Pons (tissue), 1 donor: ENCODE measurements around the gene KHSRP.
"Not testable (repeated sequence)": the region's sequence is repeated elsewhere in the genome, so short reads cannot be mapped to it uniquely, and the experiment has no call there.

ENCODE experiments used
- DNase-seq: peaks from one replicate; pipeline ENCODE4 v3.0.0-alpha.2; 2016; ENCODE audit warnings: low spot score

Gene KHSRP

DNA sequence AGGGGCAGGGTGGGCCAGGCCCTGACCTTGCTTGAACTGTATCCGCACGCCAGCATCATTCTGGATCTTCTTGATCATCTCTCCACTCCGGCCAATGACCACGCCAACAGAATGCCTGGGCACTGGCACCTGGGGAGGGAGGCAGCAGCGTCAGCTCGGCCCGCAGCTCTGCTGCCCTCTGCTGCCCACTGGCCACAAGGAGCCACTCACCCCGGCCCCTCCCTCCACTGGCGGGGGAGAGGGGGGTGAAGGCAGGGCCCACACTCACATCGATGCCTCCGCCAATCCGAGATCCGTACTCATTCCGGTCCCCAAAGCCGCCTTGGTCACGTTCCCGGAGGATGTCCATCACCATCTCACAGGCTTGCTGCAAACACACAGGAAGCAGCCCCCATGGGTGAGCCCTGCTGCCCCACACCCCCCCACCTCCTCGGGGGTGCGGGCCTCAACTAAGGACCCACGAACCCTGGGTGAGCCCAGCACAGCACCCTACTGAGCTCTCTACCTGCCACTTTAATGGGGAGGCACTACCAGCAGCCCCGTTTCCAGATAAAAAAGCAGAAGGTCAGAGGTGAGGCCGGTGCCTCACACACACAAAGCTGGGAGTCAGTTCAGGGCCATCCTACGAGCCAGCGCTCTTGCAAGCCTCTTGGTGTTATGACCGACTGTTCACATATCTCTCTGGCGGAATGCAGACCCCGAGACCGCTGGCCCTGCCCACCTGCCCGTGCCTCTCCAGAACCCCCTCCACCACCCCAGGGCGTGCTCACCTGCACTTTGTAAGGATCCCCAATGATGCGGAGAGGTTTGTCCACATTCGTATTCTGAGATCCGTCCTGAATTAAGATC, 6.7 kb downstream of the KHSRP start:
- DNase-seq = peak; percentile 40

DNA sequence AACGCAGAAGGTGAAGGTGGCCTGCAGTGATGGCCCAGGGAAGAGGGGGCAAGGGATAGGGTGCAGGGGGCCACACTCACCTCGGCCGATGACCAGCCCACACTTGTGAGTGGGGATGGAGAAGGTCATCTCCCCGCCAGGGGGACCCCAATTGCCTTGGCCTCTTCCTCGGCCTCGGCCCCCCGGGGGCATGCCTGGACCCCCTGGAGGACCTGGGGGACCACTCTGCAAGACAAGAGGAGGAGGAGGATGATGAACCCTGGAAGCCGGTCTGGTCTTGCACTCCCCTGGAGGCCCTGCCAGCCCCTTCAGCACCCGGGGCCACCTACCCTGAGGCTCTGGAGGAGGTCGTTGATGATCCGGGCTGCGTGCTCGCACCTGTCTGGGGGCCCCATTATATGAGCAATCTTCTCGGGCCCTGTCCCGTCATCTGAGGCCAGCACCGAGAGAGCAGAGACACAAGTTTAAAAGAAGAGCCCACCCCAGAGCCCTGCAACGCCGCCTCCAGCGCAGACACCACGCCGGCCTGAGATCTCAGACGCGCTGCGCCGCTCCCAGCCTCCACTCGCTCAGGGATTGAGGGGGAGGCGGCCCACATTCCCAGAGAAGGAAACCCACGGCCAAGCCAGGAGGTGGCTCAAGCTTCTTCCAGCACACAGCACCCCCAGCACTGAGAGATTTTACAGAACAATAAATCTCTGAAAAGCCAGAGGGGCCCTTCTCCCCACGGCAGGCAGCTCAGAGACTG, 7.8 kb downstream of the KHSRP start:
- no peak for DNase-seq

DNA sequence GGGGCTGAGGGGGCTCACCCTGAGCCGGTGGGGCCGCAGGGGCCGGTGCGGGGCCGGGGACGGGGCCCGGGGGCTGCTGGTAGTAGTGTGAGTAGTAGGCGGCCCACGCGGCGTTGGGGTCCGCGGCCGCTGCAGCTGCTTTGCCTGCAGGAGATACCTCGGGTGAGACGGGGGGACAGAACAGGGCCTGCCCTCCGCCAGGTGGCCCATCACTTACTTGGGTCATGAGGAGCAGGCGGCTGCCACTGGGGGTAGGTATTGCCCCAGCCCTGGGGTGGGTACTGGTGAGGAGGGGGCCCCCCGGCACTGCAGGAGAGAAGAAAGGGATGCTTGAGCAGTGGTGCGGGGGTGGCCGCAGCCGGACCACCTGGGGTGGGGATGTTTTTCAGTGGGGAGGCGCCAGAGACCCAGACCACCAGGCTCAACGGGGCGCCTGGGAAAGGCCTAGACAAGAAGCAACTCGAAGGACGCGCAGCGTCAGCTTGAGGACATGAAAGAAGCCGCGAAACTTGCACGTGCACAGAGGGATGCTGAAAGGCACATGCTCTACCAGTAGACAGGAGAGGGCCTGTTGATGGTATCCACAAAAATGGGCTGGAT, 8.9 kb downstream of the KHSRP start:
- no peak for DNase-seq

DNA sequence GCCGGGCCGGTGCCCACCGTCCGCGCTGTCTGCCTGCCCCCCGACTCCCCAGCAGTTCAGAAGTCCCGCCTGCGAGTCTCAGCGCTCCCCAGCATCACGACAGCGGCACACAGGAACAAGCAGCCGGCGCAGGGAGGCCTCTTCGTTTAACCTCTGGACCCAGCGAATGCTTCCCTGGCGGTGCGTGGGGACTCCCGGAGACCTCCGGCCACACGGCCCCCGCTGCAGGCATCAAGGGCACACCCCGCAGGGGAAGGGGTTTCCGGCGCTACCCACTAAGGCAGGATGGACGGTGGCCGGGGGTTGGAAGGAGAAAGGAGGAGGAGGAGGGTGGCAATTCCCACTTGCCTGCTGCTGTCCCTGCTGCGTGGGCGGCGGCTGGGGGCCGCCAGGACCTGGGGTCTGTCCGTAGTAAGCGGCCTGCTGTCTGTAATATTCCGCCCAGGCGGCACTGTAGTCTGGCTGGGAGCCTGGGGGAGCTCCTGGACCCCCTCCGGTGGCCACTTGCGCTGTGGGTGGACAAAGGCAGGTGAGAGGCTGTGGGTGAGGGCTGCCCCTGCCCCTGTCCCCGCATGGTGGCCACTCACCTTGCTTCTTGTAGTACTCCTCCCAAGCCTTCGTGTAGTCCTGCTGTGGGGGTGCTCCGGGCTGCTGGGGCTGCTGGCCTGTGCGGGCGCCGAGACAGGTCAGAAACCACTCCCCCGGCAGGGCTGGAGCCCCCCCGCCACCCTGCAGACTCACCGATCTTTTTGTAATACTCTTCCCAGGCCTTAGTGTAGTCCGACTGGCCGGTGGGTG, 9.6 kb downstream of the KHSRP start:
- DNase-seq = no peak

DNA sequence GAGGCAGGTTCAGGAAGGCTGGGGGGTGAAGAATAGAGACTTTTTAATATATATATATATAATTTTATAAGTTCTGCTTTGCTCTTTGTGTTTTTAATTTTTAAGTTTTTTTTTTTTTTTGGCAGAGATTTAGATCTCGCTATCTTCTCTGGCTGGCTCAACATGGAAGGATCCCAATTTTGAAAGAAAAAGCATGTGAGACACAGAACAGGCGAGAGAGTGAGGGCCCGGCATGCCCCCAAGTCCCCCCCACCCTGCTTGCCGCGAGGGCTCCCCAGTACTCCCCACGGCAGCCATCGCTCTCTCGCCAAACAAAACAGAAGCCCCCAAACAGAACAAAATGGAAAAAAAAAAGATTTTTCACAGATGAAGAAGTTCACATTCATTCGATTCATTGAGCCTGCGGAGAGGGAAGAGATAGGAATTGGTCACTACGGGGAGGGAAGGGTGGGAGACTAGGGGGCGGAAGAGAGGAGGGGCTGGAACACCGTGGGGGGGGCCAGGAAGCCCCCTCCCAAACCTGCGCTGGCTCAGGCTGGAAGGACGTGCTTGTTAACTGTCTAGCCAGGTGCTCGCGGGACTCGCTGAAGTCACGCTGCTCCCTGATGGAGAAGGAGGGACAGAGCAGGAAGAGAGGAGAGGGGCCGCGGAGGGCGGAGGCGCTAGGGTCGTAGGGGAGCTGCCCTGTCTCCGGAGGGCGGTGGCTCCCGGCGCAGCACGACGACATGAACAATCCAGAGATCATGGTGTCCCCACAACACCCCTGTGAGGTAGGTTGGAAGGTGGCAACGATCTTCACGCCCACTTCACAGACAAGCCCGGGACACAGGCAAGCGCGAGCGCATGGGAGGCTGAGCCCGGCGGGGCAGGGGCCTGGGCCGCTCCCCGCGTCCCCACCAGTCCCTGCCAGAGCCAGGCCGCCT, 10.6 kb downstream of the KHSRP start:
- DNase-seq = no peak

DNA sequence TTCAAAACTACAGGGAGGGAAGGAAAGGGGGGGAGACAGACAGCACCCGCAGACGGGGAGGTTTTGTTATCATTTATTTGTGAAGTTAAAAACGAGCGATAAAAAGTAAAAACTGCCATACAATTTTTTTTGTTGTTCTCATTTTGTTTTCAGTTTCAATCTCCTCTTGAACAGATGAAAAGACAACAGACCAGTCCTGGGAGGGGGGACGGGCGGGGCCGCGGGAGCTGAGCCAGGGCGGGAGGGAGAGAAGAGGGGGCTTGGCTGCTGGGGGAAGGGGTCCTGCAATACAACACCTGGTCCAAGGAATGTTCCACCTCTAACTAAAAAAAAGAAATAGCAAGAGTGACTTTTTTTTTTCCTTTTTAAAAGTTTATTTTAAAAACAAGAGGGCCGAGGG, 11.3 kb downstream of the KHSRP start:
- DNase-seq = no peak

DNA sequence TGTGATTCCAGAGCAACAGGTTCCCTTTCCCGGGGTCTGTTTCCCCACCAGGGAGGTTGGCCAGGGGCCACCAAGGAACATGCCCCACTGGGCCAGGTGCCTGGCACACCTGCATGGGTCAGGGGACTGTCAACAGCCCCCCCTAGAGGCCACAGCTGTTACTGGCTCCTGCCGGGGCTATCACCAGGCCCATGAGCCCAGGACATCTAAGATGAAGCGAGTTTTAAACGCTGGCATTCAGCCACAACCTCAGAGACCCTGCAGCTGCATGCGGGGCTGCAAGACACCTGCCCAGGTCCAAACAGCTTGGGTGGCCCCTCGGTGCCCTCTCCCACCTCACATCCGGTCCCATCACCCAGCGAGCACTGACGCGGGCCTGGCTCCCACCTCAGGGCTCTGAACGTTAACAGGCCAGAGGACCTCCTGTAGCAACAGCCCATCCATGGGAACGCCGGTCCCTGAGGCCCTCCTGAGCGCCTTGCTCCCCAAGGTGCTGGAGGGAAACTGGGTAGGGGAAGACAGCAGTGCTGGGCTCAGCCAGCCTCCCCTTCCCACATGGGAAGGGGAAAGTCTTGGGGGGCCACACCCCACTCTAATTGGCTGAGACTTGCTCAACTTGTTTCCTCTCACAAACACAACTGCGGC, 12.0 kb downstream of the KHSRP start:
- DNase-seq = no peak

DNA sequence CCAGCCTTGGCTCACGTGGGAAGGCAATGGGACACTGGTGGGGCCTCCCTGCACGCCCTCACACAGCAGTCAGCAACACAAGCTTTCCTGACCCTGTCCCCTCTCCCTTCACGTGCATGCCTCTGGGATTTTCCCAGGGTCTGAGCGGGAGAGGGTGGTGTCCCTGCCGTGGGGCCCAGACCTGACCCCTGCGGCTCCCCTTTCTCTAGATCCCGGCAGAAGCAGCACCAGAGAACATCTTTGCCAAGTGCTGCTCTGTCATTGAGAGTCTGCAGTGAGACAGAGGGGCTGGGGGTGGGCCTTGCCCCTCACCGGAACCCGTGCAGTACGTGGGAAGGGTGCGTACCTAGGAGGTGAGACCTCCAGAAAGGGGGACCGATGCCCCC, 12.6 kb downstream of the KHSRP start:
- no peak for DNase-seq

DNA sequence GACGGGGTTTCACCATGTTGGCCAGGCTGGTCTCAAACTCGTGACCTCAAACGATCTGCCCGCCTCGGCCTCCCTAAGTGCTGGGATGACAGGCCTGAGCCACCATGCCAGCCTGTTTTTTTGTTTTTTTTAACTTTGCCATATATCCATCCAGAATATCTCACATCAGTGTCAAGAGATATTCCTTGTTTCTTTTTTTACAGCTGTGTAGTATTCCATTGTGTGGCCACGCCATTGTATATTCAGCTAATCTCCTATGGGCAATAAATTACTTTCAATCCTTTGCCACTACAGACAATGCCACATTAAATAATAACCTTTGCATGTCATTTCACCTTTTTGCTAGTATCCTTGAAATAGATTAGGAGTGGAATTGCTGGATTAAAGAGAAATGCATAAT, 15.3 kb downstream of the KHSRP start:
- no peak for DNase-seq

DNA sequence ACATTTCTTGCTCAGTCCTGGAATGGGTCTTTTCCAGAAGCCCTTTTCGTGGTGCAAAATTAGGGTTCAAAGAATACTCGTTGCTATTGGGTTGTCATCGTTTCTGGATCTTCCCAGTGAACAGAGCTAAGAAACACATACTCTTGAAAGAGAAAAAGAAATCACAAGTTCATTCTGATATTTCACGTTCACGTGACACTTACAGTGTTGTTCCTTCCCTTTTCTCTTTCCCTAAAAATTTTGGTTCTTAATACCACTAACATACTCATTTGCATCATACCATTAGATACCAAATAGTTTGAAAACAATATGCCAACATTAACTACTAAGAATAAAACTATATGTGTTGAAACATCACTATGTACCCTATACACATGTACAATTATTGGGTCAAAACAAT, 18.2 kb downstream of the KHSRP start:
- no peak for DNase-seq

DNA sequence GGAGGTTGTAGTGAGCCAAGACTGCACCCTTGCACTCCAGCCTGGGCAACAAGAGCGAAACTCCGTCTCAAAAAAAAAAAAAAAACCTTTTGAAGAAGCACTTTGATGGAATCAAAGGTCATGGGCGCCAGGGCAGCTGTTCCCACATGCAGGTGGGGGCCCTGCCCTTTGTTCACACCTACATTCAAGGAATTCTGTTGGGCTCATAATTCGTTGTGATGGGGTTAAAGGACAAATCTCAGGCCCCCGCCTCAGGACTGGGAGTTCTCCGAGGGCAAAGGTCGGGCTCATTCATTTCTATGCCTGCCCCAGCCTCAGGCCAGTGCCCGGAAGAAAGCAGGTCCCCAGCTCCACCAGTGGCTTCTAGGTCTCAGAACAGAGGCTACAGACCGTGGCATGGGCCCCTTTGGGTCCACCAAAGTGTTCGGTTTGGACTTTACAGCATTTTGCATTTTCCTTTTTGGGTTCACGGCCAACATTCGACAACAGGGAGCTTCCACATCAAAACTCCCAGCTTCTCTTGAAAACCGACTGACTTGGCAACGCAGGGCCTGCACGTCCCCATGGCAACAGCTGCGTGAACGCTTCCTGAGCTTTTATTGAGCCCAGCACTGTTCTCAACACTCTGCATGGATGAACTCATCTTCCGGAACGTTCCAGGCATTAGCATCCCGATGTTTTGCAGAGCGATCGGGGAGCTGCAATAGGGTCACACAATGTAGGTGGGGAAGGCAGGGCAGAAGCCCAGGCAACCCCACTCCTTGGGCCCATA, 21.6 kb downstream of the KHSRP start:
- DNase-seq = peak; percentile 71

DNA sequence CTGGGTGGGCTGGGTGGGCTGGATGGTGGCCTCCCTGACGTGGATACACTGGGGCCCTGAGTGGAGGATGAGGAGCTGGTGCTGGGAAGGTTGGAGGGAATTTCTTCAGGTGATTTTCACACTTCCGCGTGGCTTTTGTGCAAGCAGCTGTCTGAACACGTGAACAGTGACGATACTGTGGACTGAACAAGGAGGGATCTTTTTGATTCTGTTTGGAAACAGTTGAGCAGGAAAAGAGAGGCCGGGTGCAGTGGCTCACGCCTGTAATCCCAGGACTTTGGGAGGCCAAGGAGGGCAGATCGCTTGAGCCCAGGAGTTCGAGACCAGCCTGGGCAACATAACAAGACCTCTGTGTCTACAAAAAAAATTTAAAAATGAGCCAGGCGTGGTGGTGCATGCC, 22.6 kb downstream of the KHSRP start:
- no peak for DNase-seq

DNA sequence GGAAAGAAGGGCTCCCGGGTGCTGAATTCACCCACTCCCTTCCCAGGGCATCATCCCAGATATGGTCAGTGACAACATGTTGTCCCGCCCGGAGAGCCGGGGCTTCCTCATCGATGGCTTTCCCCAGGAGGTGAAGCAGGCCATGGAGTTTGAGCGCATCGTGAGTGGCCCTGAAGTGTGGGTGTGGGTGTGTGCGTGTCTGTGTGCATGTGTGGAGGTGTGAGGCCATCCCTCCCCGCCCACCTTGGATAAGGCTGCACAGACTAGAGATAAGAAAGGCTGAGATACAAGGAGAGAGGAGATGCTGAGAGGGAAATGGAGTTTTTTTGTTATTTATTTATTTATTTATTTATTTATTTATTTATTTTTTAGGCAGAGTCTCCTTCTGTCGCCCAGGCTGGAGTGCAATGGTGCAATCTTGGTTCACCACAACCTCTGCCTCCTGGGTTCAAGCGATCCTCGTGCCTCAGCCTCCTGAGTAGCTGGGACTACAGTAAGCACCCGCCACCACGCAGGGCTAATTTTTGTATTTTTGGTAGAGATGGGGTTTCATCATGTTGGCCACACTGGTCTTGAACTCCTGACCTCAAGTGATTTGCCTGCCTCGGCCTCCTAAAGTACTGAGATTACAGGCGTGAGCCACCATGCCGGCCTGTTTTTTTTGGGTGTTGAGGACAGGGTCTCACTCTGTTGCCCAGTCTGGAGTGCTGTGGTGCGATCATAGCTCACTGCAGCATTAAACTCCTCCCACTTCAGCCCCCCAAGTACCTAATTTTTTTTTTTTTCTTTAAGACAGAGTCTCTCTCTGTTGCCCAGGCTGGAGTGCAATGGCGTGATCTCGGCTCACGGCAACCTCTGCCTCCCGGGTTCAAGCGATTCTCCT, 24.3 kb downstream of the KHSRP start:
- DNase-seq = not testable (repeated sequence)

DNA sequence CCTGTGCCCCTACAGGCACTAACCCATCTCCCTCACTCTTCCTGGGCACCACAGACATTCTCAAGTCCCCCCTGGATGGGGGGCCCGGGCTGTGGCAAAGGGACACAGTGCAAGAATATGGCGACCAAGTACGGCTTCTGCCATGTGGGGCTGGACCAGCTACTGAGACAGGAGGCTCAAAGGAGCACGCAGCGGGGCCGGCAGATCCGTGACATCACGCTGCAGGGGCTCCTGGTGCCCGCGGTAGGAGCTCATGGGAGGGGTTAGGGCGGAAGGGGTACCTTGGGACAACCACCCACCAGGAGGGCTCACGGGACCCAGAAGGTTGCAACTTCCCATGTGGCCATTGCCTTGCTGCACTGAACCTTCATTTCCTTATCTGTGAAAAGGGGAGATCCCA, 28.3 kb downstream of the KHSRP start:
- no peak for DNase-seq

DNA sequence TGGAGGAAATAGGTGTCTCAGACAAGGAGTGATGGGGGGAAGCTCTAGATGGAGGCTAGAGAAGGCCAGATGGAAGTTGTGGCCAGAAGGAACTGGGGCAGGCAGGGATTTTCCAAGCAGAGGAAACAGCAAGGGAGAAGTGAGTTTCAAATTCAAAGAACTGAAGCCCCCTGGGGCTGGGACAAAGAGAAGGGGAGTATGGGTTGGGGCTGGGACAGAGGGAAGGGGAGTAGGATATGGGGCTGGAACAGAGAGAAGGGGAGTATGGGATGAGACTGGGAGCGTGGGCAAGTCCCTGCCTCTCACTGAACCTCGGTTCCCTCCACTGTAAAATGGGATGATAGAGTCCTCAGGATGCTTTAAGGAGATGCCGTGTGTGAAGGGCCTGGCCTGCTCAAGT, 29.8 kb downstream of the KHSRP start:
- no peak for DNase-seq

DNA sequence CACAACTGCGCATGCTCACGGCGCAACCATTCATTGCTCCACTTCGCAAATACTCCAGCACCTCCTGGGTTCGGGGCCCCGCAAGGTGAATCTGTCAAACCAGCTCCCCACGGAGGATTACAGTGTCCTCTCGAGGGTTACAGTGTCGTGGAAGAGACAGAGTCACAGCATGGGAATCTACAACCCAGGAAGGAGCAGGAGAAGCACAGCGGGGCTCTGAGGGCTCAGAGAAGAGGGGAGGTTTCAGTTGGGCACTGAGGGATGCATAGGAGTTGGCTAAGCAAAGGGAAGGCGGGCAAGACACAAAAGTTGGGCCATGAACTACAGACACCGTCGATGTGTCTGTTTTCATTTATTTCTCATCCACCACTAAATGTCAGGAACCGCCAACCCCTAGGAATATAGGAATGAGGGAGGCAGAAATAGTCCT, 30.6 kb downstream of the KHSRP start:
- DNase-seq = no peak

DNA sequence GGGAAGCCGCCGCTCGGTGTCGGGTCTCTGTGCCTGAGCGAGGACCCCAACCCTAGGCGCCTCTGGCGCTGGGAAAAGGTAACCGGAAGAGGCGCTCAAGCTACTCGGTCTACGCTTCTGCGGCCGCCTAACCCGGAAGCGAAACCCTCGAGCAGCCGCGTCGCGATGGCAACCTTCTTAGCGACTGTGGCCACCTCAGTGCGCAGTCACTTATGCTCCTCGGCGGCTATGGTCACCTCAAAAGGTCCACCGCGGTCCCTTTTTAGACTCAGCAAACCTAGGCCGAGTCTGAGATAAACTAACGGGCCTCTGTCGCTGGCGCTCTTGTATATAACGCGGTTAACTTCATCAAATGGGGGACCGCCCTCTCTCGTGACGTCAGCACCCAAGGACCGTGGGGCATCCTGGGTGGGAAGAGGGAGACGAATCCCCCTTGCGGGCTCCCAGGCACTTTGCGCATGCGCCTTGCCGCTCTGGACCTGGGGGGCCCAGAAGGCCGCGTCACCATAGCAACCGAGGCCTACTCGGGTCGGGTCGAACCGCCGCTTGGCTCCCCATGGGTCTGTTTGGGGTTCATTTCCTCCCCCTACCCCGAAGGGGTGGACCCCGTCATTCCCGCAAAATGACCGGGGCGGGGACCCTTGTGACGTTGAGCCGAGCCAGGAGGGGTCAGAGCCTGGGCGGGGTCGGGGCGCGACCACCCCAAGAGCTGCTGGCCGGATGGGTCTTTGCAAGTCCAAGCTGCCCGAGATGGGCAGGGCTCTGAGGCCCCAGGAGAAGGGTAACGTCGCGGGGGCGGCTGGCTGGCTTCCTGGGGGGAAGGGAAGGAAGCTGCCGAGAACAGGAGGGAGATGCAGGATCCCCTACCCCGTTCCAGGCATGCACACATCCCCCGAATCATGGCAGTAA, 31.3 kb downstream of the KHSRP start, which contains the start of gene GTF2F1:
Gene GTF2F1, minus strand, starts transcription at position 91 of the 909 bp plus-strand sequence. CDS start 169 bp downstream, outside the sequence.
- peak; percentile 96 for DNase-seq
